Measurements from ENCODE around the gene ARL16. TPM values are rescaled to one million over a fixed set of nuclear protein-coding genes. Genes with fewer than 3 reads are reported as not detected.

The ARL16 gene
- polyA plus RNA-seq, 1 donor from 2014 or later, result 156 TPM

DNA sequence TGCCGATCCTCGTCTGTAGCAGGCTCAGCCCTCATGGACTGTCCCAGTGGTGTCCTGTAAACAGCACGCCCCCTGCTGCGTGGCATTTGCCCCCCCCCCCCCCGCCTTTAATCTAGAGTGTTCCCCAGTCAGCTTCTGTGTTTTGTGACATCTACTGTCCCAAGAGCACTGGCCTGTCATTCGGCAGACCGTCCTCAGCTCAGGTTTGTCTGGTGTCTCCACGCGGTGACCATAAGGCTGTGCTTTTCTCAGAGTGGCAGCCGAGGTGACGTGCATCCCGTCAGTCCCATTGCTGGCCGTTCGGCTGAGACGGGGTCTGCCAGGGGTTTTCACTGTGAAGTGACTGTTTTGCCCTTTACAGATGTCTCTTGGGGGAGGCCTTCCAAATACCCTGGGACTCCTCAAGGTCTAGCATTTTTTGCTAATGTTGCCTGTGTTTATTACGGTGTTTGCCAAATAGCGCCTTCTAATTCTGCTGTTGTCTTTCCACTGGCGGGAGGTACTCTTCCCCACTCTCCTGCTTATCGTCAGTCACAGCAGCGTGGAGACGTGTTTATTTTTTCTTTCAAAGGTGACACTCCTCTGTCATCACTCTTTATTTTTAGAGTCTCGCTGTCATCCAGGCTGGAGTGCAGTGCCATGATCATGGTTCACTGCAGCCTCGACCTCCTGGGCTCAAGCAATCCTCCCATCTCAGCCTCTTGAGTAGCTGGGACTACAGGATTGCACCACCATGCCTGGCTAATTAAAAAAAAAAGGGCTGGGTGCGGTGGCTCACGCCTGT lies 13.9 kb upstream of the ARL16 start:
- Histone ChIP-seq H3K79me2 (replicated peaks; ENCODE audit: insufficient read depth, low read length) (peaks cover 7% of the 10 kb centered on the region), H3K4me3 (ENCODE audit: low read length) (no peak overlapping the region), H3K36me3 (ENCODE audit: insufficient read depth, low read length) (peaks cover 5% of the 10 kb centered on the region), H3K9me3 (ENCODE audit: low read length) (no peaks in the 10 kb centered on the region), H3K4me2 (ENCODE audit: low read length) (no peak overlapping the region), H3F3A (ENCODE audit: insufficient read depth, low read length, poor library complexity, severe bottlenecking) (no peaks in the 10 kb centered on the region), H3K9ac (ENCODE audit: low read length) (no peak overlapping the region), H3K9me2 (ENCODE audit: insufficient read depth, low read length) (no peaks in the 10 kb centered on the region), H2AFZ (ENCODE audit: low read depth, low read length) (no peak overlapping the region), H3K27ac (ENCODE audit: low read length) (no peak overlapping the region), H3K27me3 (ENCODE audit: insufficient read depth, low read depth, low read length) (no peaks in the 10 kb centered on the region), H4K20me1 (ENCODE audit: insufficient read depth) (no peaks in the 10 kb centered on the region)
- TF ChIP-seq SMC3 (conservative IDR thresholded peaks at IDR 0.05; ENCODE audit: poor library complexity) (no peak), RAD21 (conservative IDR thresholded peaks at IDR 0.05) (no peak), TAF1 (IDR thresholded peaks at IDR 0.05; ENCODE audit: low read depth) (no peak), REST (IDR thresholded peaks at IDR 0.05; ENCODE audit: borderline replicate concordance) (no peak), POLR2AphosphoS5 (IDR thresholded peaks at IDR 0.05) (no peak), MXI1 (conservative IDR thresholded peaks at IDR 0.05; ENCODE audit: poor library complexity, severe bottlenecking) (no peak), EZH2 (IDR thresholded peaks at IDR 0.05; ENCODE audit: borderline replicate concordance, insufficient read depth, low read length, poor library complexity, severe bottlenecking) (no peak), CTCF (IDR thresholded peaks at IDR 0.05; ENCODE audit: poor library complexity, severe bottlenecking) (no peak), EP300 (conservative IDR thresholded peaks at IDR 0.05; ENCODE audit: poor library complexity, severe bottlenecking) (no peak)

DNA sequence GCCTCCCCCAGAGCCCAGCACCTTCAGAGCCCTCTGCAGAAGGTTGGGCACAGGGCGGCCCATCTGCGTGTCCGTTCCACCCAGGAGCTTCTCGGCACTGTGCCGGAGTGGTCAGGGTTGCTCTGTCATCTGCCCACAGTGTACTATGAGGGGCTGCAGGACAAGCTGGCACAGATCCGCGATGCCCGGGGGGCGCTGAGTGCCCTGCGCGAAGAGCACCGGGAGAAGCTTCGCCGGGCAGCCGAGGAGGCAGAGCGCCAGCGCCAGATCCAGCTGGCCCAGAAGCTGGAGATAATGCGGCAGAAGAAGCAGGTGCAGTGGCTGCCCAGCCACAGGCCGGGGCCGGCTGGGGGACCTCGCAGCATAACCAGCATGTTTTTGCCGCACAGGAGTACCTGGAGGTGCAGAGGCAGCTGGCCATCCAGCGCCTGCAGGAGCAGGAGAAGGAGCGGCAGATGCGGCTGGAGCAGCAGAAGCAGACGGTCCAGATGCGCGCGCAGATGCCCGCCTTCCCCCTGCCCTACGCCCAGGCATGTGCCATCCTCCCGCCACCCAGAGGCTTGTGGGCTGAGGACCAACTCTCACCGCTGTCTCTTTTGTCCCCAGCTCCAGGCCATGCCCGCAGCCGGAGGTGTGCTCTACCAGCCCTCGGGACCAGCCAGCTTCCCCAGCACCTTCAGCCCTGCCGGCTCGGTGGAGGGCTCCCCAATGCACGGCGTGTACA lies 12.8 kb upstream of the ARL16 start:
- Histone ChIP-seq H3F3A (ENCODE audit: insufficient read depth, low read length, poor library complexity, severe bottlenecking) (no peaks in the 10 kb centered on the region), H3K36me3 (ENCODE audit: insufficient read depth, low read length) (peaks cover 5% of the 10 kb centered on the region), H2AFZ (ENCODE audit: low read depth, low read length) (no peak overlapping the region), H3K4me2 (ENCODE audit: low read length) (no peak overlapping the region), H3K4me3 (ENCODE audit: low read length) (no peak overlapping the region), H3K9me3 (ENCODE audit: low read length) (no peaks in the 10 kb centered on the region), H3K9me2 (ENCODE audit: insufficient read depth, low read length) (no peaks in the 10 kb centered on the region), H3K27me3 (ENCODE audit: insufficient read depth, low read depth, low read length) (no peaks in the 10 kb centered on the region), H3K9ac (ENCODE audit: low read length) (no peak overlapping the region), H4K20me1 (ENCODE audit: insufficient read depth) (no peaks in the 10 kb centered on the region), H3K27ac (ENCODE audit: low read length) (no peak overlapping the region), H3K79me2 (replicated peaks; ENCODE audit: insufficient read depth, low read length) (no peaks in the 10 kb centered on the region)
- no peak for TF ChIP-seq RAD21 (conservative IDR thresholded peaks at IDR 0.05)
- TF ChIP-seq TAF1 (IDR thresholded peaks at IDR 0.05; ENCODE audit: low read depth), result no peak
- no peak for TF ChIP-seq MXI1 (conservative IDR thresholded peaks at IDR 0.05; ENCODE audit: poor library complexity, severe bottlenecking)
- no peak for TF ChIP-seq CTCF (IDR thresholded peaks at IDR 0.05; ENCODE audit: poor library complexity, severe bottlenecking)
- no peak for TF ChIP-seq SMC3 (conservative IDR thresholded peaks at IDR 0.05; ENCODE audit: poor library complexity)
- TF ChIP-seq EZH2 (IDR thresholded peaks at IDR 0.05; ENCODE audit: borderline replicate concordance, insufficient read depth, low read length, poor library complexity, severe bottlenecking), result no peak
- no peak for TF ChIP-seq EP300 (conservative IDR thresholded peaks at IDR 0.05; ENCODE audit: poor library complexity, severe bottlenecking)
- no peak for TF ChIP-seq REST (IDR thresholded peaks at IDR 0.05; ENCODE audit: borderline replicate concordance)

Data from neural cell (in vitro differentiated cells).